SU-DHL-6 (cell line): ENCODE results near the gene DHX58.

Source experiments
- H2AFZ ChIP-seq: fragments of 200-600 bp; sonication (generic); 2 replicates; pipeline ENCODE4 v1.6.1; 2014; ENCODE audit warnings: low read depth, mild to moderate bottlenecking, moderate library complexity, mixed read lengths, antibody characterized with exemption, low read length; ENCODE audit not compliant: severe bottlenecking
- H3F3A ChIP-seq: fragments of 200-600 bp; shearing (Covaris generic); 2 replicates; pipeline ENCODE4 v1.6.0; 2016; ENCODE audit warnings: antibody characterized with exemption, mild to moderate bottlenecking; ENCODE audit not compliant: insufficient read depth
- H3K27ac ChIP-seq: fragments of 200-600 bp; sonication (generic); 2 replicates; pipeline ENCODE4 v1.5.1; 2016; ENCODE audit warnings: low read depth, mild to moderate bottlenecking, low read length, moderate library complexity, mixed read lengths
- H3K27me3 ChIP-seq: fragments of 200-600 bp; sonication (generic), shearing (Covaris generic); 2 replicates; pipeline ENCODE4 v1.6.0; 2014; ENCODE audit warnings: mild to moderate bottlenecking, low read length
- H3K36me3 ChIP-seq: fragments of 200-600 bp; sonication (generic); 2 replicates; pipeline ENCODE4 v1.6.1; 2014; ENCODE audit warnings: mild to moderate bottlenecking, low read length, mixed read lengths
- H3K4me2 ChIP-seq: fragments of 300-600, 200-600 bp; shearing (Covaris generic), sonication (generic); 2 replicates; pipeline ENCODE4 v1.6.0; 2014; ENCODE audit warnings: low read length, low read depth, mild to moderate bottlenecking; ENCODE audit not compliant: poor library complexity, severe bottlenecking
- H3K4me3 ChIP-seq: fragments of 200-600 bp; sonication (generic); 2 replicates; pipeline ENCODE4 v1.5.1; 2014; ENCODE audit warnings: antibody characterized with exemption, low read length, mild to moderate bottlenecking, mixed read lengths; ENCODE audit not compliant: insufficient read depth, poor library complexity, severe bottlenecking
- H3K79me2 ChIP-seq: fragments of 200-600 bp; sonication (generic); 2 replicates; pipeline ENCODE4 v1.6.1; 2014; ENCODE audit warnings: mild to moderate bottlenecking, low read length, moderate library complexity; ENCODE audit not compliant: insufficient read depth
- H3K9ac ChIP-seq: fragments of 200-600 bp; sonication (generic); 2 replicates; pipeline ENCODE4 v1.7.0; 2014; ENCODE audit warnings: mild to moderate bottlenecking, low read length
- H3K9me2 ChIP-seq: fragments of 200-600 bp; sonication (generic); replicated peaks from 2 replicates; pipeline ENCODE4 v1.6.1; 2014; ENCODE audit warnings: low read length; ENCODE audit not compliant: insufficient read depth
- H3K9me3 ChIP-seq: fragments of 200-600 bp; sonication (generic); 2 replicates; pipeline ENCODE4 v1.6.1; 2014; ENCODE audit warnings: low read length, mixed read lengths; ENCODE audit not compliant: insufficient read depth
- H4K20me1 ChIP-seq: fragments of 200-600 bp; sonication (generic); 2 replicates; pipeline ENCODE4 v1.6.1; 2014; ENCODE audit warnings: low read depth, mild to moderate bottlenecking, antibody characterized with exemption, low read length, moderate library complexity, mixed read lengths
- CTCF ChIP-seq: fragments of 200-600 bp; sonication (generic); IDR thresholded peaks from one replicate; pipeline ENCODE4 v1.5.1; 2017; ENCODE audit warnings: antibody characterized with exemption, mild to moderate bottlenecking, low read length, moderate library complexity; ENCODE audit not compliant: insufficient read depth, poor library complexity, severe bottlenecking
- EZH2phosphoT487 ChIP-seq: fragments of 200-600 bp; sonication (generic), shearing (Covaris generic); conservative IDR thresholded peaks from 2 replicates; pipeline ENCODE4 v1.6.1; 2018; ENCODE audit warnings: mild to moderate bottlenecking, antibody characterized with exemption, low read length, moderate library complexity, mixed read lengths

Gene DHX58

GRCh38 chr17:42053731-42054500 is 58.6 kb downstream of the DHX58 start:
- Histone ChIP-seq H2AFZ (no peak overlapping the region), H3K4me3 (no peak overlapping the region), H3K27ac (no peak overlapping the region), H3K9ac (no peak overlapping the region), H3K36me3 (no peaks in the 10 kb centered on the region), H3F3A (no peaks in the 10 kb centered on the region), H3K9me3 (no peaks in the 10 kb centered on the region), H3K79me2 (no peaks in the 10 kb centered on the region), H4K20me1 (no peaks in the 10 kb centered on the region), H3K9me2 (no peaks in the 10 kb centered on the region), H3K4me2 (no peak overlapping the region), H3K27me3 (no peaks in the 10 kb centered on the region)
- TF ChIP-seq EZH2phosphoT487 = no peak
- no peak for TF ChIP-seq CTCF

- Histone ChIP-seq H3K9me3 (no peaks in the 10 kb centered on the region), H2AFZ (no peak overlapping the region), H3F3A (no peaks in the 10 kb centered on the region), H3K4me2 (no peak overlapping the region), H3K27me3 (no peaks in the 10 kb centered on the region), H4K20me1 (no peaks in the 10 kb centered on the region), H3K9me2 (no peaks in the 10 kb centered on the region), H3K4me3 (no peak overlapping the region), H3K27ac (no peak overlapping the region), H3K9ac (no peak overlapping the region), H3K79me2 (no peaks in the 10 kb centered on the region), H3K36me3 (no peaks in the 10 kb centered on the region)
- TF ChIP-seq CTCF (no peak), EZH2phosphoT487 (no peak)
Measured at GRCh38 chr17:42052346-42052877, 60.1 kb downstream of the DHX58 start.

- no peak for TF ChIP-seq EZH2phosphoT487
- no peak for TF ChIP-seq CTCF
- H3K9me3 ChIP-seq = no peaks in the 10 kb centered on the region
- no peaks in the 10 kb centered on the region for H3K9me2 ChIP-seq
- H3K4me3 ChIP-seq = no peak overlapping the region
- H4K20me1 ChIP-seq = no peaks in the 10 kb centered on the region
- no peaks in the 10 kb centered on the region for H3K79me2 ChIP-seq
- H3K27me3 ChIP-seq = no peaks in the 10 kb centered on the region
- H3K4me2 ChIP-seq = no peak overlapping the region
- H3K9ac ChIP-seq = no peak overlapping the region
- H2AFZ ChIP-seq = no peak overlapping the region
- no peaks in the 10 kb centered on the region for H3K36me3 ChIP-seq
- no peaks in the 10 kb centered on the region for H3F3A ChIP-seq
- no peak overlapping the region for H3K27ac ChIP-seq
Measured at GRCh38 chr17:42051645-42052044, 60.9 kb downstream of the DHX58 start.
